Astrocyte (in vitro differentiated cells and primary cell): Measurements from ENCODE around the gene MDP1.

ENCODE experiments used
- EZH2 ChIP-seq: IDR thresholded peaks from 2 replicates; pipeline ENCODE4 v1.6.1; 2012; ENCODE audit warnings: mild to moderate bottlenecking, low read length, inconsistent platforms; ENCODE audit not compliant: insufficient read depth
- TF ChIP-seq, protein P1 (sequence below): IDR thresholded peaks from 2 replicates; pipeline ENCODE4 v1.5.1; 2011; ENCODE audit warnings: low read depth, mild to moderate bottlenecking, inconsistent platforms, low read length, moderate library complexity; ENCODE audit not compliant: insufficient read depth

- TF ChIP-seq, protein P1, sequence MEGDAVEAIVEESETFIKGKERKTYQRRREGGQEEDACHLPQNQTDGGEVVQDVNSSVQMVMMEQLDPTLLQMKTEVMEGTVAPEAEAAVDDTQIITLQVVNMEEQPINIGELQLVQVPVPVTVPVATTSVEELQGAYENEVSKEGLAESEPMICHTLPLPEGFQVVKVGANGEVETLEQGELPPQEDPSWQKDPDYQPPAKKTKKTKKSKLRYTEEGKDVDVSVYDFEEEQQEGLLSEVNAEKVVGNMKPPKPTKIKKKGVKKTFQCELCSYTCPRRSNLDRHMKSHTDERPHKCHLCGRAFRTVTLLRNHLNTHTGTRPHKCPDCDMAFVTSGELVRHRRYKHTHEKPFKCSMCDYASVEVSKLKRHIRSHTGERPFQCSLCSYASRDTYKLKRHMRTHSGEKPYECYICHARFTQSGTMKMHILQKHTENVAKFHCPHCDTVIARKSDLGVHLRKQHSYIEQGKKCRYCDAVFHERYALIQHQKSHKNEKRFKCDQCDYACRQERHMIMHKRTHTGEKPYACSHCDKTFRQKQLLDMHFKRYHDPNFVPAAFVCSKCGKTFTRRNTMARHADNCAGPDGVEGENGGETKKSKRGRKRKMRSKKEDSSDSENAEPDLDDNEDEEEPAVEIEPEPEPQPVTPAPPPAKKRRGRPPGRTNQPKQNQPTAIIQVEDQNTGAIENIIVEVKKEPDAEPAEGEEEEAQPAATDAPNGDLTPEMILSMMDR = no peak
- no peak for TF ChIP-seq EZH2
These were observed 10.6 kb upstream of the MDP1 start for GRCh38 chr14:24226473-24226872.
